Transverse colon (tissue), 4 donors: ENCODE results near the gene POU3F1. TPM values are rescaled to one million over a fixed set of nuclear protein-coding genes. Genes with fewer than 3 reads are reported as not detected.

ENCODE experiments used
- DNase-seq: peaks from one replicate; pipeline ENCODE4 v3.0.0-alpha.2; 2019
- H3K27ac ChIP-seq, 4 donors: fragments of 200-600 bp; sonication (generic); 2 replicates each; pipeline ENCODE4 v1.5.1; 2016 to 2018; ENCODE audit warnings: inconsistent platforms in 4 of 4
- H3K27me3 ChIP-seq: fragments of 200-600 bp; sonication (generic); 2 replicates; pipeline ENCODE4 v1.5.1; 2017; ENCODE audit warnings: inconsistent platforms
- H3K36me3 ChIP-seq, 4 donors: fragments of 200-600 bp; sonication (generic); 2 replicates each; pipeline ENCODE4 v1.5.1; 2017 to 2019; ENCODE audit warnings: inconsistent platforms in 4 of 4
- H3K4me1 ChIP-seq, 4 donors: fragments of 200-600 bp; sonication (generic); 2 replicates each; pipeline ENCODE4 v1.5.1; 2017 to 2020; ENCODE audit warnings: inconsistent platforms in 4 of 4
- H3K4me3 ChIP-seq, 4 donors: fragments of 200-600 bp; sonication (generic); 1 replicate in 1 of 4; 2 replicates in 3 of 4; pipeline versions ENCODE4 v1.5.1 to v1.6.1; 2017 to 2019; ENCODE audit warnings: inconsistent platforms in 4 of 4
- H3K9me3 ChIP-seq, 2 donors: fragments of 200-600 bp; sonication (generic); 2 replicates each; pipeline ENCODE4 v1.5.1; 2017 to 2019; ENCODE audit warnings: inconsistent platforms in 2 of 2
- CTCF ChIP-seq, 5 experiments: fragments of 200-600 bp in 3 of 5; fragments of 450-650 bp in 2 of 5; sonication (generic) in 3 of 5; IDR thresholded peaks; 1 replicate in 2 of 5; 2 replicates in 3 of 5; pipeline ENCODE4 v1.5.1; 2016 to 2017; ENCODE audit warnings: antibody characterized with exemption in 5 of 5, inconsistent platforms in 3 of 5, mild to moderate bottlenecking in 2 of 5, moderate library complexity in 1 of 5
- EP300 ChIP-seq: sonication (generic); formaldehyde crosslinking; IDR thresholded peaks from one replicate; pipeline ENCODE4 v1.6.1; 2017; ENCODE audit warnings: antibody characterized with exemption, low read depth
- POLR2A ChIP-seq: fragments of 450-650 bp; IDR thresholded peaks from one replicate; pipeline ENCODE4 v1.6.1; 2016; ENCODE audit warnings: antibody characterized with exemption, mild to moderate bottlenecking, moderate library complexity
- POLR2AphosphoS5 ChIP-seq, 3 donors: sonication (generic); formaldehyde crosslinking; IDR thresholded peaks; one replicate each; pipeline ENCODE4 v1.6.1; 2016; ENCODE audit warnings: antibody characterized with exemption in 3 of 3
- WGBS, 2 donors: methylation state at CpG; one replicate each; pipeline ENCODE4 v1.1.5; 2018; ENCODE audit warnings: low coverage in 1 of 2; 5-methylcytosine and 5-hydroxymethylcytosine counted together
- in situ Hi-C, 4 donors: fragments of 200-750 bp; cut with MboI; loops; one replicate each; pipeline versions ENCODE4 v1.15.0 to v1.15.1; 2017; ENCODE audit warnings: low sequenced_read_pairs in 3 of 4, low pct_ligation_motif_present in 1 of 4, low pct_unique_long_range_greater_than_20kb in 1 of 4
- intact Hi-C: fragments of 100-400 bp; cut with DNase I; formaldehyde crosslinking; loops from one replicate; pipeline ENCODE4 v1.15.1; 2023; ENCODE audit warnings: low total_unique reads
- total RNA-seq, 4 donors: library from RNA; depleted of rRNA; stranded (reverse); fragments of >200 nt; gene quantifications; one replicate each; pipeline ENCODE4 v1.1.0, GENCODE V29; 2016

Gene POU3F1
- total RNA-seq, 4 donors from 2014 or later, result not detected

GRCh38 chr1:38068220-38068979 lies 21.8 kb upstream of the POU3F1 start:
- Histone ChIP-seq H3K4me1 (no peaks in the 10 kb centered on the region), H3K9me3 (no peaks in the 10 kb centered on the region), H3K4me3 (no peak overlapping the region), H3K27me3 (peaks cover 40% of the 10 kb centered on the region), H3K36me3 (no peaks in the 10 kb centered on the region), H3K27ac (no peak overlapping the region)
- intact Hi-C loops, result loop anchor here (5.0 kb wide), 1 partner anchor 749 kb away; no protein-coding TSS in a partner anchor
- in situ Hi-C loops, result loop anchor here in 1 of 4 donors (25.0 kb wide), 1 partner anchor 744 kb away; no protein-coding TSS in a partner anchor
- no peak for TF ChIP-seq POLR2A
- TF ChIP-seq CTCF (IDR thresholded peaks at IDR 0.05), result no peak
- TF ChIP-seq EP300, result no peak
- TF ChIP-seq POLR2AphosphoS5 (IDR thresholded peaks at IDR 0.05), result no peak
- 51% methylated on average over 14 of the region's 14 CpGs; no CpG with 5 or more reads in 1 of the 2 donors for WGBS, 2 donors
- no peak for DNase-seq

GRCh38 chr1:38064197-38064903 lies 17.8 kb upstream of the POU3F1 start:
- H3K4me3 ChIP-seq, result no peak overlapping the region
- intact Hi-C loops, result no loop called here
- in situ Hi-C loops, result loop anchor here in 1 of 4 donors (25.0 kb wide), 1 partner anchor 748 kb away; no protein-coding TSS in a partner anchor
- no peak overlapping the region for H3K27ac ChIP-seq
- H3K36me3 ChIP-seq, result no peaks in the 10 kb centered on the region
- DNase-seq, result no peak
- H3K27me3 ChIP-seq, result peaks cover 14% of the 10 kb centered on the region
- TF ChIP-seq POLR2A (no peak), CTCF (IDR thresholded peaks at IDR 0.05) (no peak), EP300 (no peak), POLR2AphosphoS5 (IDR thresholded peaks at IDR 0.05) (no peak)
- no peaks in the 10 kb centered on the region for H3K9me3 ChIP-seq
- WGBS, 2 donors, result 77 to 80% methylated on average over 1 to 8 of the region's 11 CpGs
- no peaks in the 10 kb centered on the region for H3K4me1 ChIP-seq

- H3K4me1 ChIP-seq, result no peaks in the 10 kb centered on the region
- intact Hi-C loops (no loop called here), in situ Hi-C loops (loop anchor here in 1 of 4 donors (25.0 kb wide), 1 partner anchor 749 kb away; no protein-coding TSS in a partner anchor)
- DNase-seq, result no peak
- H3K27ac ChIP-seq, result no peak overlapping the region
- H3K9me3 ChIP-seq, result no peaks in the 10 kb centered on the region
- 88 to 100% methylated on average over 1 to 5 of the region's 5 CpGs for WGBS, 2 donors
- no peaks in the 10 kb centered on the region for H3K36me3 ChIP-seq
- no peak overlapping the region for H3K4me3 ChIP-seq
- peaks cover 8% of the 10 kb centered on the region for H3K27me3 ChIP-seq
- TF ChIP-seq EP300 (no peak), POLR2A (no peak), CTCF (IDR thresholded peaks at IDR 0.05) (no peak), POLR2AphosphoS5 (IDR thresholded peaks at IDR 0.05) (no peak)
Measured at GRCh38 chr1:38063616-38064015, 17.0 kb upstream of the POU3F1 start.
